GM12873 (cell line): ENCODE measurements around the gene SPTB.

Source experiments
- TF ChIP-seq, protein P1 (sequence below): IDR thresholded peaks from 2 replicates; pipeline ENCODE4 v1.5.1; 2012; ENCODE audit warnings: low read depth, mild to moderate bottlenecking, moderate library complexity, low read length, control low read depth; ENCODE audit not compliant: insufficient read depth; ENCODE audit errors: missing control alignments

SPTB gene

DNA sequence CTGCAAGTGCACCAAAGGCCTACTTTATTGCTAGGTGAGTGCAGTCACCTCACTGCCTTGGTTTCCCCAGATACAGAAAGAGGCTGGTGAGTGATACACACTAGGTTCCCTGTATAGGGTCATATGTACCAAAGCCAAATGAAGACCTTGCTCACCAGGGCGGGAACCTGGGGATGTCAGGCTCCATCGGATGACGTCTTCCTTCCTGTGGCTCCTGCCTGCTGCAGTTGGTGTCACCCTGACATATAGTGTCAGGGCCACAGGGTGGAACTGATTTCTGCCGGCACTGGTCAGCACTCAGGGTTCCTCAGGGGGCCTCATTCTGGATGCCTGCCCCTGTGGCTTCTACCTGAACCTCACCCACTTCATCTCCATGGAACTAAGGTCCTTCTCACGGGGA, 132.4 kb downstream of the SPTB start:
- TF ChIP-seq, protein P1, sequence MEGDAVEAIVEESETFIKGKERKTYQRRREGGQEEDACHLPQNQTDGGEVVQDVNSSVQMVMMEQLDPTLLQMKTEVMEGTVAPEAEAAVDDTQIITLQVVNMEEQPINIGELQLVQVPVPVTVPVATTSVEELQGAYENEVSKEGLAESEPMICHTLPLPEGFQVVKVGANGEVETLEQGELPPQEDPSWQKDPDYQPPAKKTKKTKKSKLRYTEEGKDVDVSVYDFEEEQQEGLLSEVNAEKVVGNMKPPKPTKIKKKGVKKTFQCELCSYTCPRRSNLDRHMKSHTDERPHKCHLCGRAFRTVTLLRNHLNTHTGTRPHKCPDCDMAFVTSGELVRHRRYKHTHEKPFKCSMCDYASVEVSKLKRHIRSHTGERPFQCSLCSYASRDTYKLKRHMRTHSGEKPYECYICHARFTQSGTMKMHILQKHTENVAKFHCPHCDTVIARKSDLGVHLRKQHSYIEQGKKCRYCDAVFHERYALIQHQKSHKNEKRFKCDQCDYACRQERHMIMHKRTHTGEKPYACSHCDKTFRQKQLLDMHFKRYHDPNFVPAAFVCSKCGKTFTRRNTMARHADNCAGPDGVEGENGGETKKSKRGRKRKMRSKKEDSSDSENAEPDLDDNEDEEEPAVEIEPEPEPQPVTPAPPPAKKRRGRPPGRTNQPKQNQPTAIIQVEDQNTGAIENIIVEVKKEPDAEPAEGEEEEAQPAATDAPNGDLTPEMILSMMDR, result no peak

DNA sequence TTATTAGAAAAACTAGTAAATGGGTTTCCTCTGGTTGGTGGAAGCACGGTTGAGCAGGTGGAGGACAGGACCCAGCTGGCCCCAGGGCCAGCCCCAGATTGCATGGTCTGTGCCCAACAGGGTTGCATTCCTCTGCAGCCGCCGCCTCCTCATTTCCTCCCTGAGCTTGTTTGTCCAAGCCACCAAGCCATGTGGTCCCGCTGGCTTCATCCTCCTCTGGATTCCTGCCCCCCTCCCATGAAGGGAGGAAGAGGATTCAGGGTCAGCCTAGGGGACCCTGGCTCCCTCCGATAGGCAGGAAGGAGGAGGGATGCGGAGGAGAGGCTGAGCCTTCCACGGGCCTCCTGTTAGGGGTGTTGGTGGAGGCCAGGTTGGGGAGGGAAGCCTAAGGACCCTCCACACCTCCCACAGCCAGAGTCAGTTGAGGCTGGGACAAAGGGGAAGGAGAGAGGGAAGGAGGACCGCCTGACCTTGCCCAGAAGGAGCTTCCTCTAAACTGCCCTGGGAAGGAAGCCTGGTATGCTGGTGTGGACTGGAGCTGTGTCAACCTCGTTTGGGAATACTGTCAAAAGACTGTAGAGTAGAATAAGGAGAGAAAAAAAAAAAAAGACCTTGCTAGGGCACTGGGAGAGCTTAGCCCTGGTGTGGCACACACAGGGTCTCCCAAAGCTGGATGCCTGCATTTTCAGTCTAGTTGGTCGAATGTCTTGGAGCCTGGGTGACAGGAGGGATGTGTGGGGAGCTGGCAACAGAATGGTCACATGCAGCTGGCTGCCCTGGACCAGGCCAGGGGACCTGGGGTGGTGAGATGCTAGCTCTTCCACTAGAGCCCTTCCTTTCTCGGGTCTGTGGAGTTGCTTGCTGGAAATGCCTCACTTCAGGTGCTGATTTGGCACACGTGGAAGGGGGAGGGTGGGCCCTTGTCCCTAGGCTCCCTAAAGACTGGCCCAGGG, 133.1 kb downstream of the SPTB start:
- TF ChIP-seq, protein P1, result no peak

DNA sequence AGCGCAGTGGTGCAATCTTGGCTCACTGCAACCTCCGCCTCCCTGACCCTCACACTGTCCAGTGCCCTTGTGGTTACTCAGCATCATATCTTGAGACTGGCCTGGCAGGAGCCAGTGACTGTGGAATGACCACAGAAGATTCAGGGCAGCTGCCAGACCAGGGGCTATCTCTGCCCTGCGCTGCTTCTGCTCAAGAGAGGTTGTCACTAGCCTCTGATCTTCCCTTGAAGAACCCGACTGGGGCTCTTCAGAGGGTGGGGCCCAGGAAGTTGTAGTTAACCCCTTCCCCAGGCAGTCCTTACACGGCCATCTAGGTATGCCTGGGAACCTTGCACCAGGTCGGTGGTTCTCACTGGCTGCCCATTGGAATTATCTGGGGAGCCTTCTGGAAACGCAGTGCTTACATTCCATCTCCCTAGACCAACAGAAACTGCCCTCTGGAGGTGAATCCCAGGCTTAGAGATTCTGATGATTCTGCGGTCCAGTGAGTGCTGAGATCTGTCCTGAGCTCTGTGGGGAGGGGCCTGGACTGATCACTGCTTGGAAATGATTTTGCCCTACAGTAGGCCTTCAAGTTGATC, 134.1 kb downstream of the SPTB start:
- TF ChIP-seq, protein P1, result no peak

DNA sequence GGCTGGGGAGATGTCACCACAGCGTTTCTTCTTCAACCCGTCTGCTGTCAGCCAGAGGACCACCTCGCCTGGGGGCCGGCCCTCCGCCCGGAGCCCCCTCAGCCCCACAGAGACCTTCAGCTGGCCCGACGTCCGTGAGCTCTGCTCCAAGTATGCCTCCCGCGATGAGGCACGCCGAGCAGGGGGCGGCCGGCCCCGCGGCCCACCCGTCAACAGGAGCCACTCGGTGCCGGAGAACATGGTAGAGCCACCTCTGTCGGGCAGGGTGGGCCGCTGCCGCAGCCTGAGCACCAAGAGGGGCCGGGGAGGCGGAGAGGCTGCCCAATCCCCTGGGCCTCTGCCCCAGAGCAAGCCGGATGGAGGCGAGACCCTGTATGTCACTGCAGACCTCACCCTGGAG, 136.6 kb downstream of the SPTB start:
- TF ChIP-seq, protein P1, result no peak

DNA sequence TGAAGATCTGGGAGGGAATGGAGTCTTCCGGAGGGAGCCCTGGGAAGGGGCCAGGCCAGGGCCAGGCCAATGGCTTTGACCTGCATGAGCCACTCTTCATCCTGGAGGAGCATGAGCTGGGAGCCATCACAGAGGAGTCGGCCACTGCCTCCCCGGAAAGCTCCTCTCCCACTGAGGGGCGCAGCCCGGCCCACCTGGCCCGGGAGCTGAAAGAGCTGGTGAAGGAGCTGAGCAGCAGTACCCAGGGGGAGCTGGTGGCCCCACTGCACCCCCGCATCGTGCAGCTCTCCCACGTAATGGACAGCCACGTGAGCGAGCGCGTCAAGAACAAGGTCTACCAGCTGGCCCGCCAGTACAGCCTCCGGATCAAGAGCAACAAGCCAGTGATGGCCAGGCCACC, 137.7 kb downstream of the SPTB start:
- TF ChIP-seq, protein P1, result no peak

DNA sequence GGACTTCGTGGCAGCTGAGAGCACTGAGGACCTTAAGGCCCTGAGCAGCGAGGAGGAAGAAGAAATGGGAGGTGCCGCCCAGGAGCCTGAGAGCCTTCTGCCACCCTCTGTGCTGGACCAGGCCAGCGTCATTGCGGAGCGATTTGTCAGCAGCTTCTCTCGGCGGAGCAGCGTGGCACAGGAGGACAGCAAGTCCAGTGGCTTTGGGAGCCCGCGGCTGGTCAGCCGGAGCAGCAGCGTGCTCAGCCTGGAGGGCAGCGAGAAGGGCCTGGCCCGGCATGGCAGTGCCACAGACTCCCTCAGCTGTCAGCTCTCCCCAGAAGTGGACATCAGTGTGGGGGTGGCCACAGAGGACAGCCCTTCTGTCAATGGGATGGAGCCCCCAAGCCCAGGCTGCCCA, 138.5 kb downstream of the SPTB start:
- TF ChIP-seq, protein P1, result no peak

DNA sequence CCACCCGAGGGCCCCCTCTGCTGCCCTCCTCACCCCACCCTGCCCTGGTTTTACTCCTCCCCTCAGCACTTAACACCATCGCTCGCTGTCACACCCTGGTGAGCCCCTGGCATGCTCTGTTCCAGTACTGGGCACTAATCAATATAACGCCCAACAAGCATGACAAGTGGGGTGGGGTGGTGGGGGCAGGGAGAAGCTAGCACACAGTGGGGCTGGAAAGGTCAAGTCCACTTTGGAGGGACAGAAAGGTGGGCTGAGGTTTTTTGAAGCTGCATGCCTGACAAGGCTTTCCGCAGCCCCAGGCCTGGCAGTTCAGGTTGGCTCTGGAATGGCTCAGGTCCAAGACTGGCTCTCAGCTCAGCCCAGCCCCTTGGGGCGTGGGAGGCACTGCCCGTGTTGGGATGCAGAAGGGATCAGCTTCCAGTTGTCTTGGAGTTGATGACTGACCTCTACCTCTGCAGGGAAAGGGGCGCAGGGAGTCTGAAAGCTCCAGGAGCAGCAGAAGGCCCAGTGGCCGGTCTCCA, 141.4 kb downstream of the SPTB start:
- TF ChIP-seq, protein P1, result no peak
